ENCODE results near the gene STK32B. TPM values are rescaled to one million over a fixed set of nuclear protein-coding genes. Genes with fewer than 3 reads are reported as not detected.

The STK32B gene
- total and polyA plus RNA-seq, 9 of the 15 experiments (the other 6 are each of a cell fraction or from before 2014, with no cell fraction given), result 0.03 to 0.20 (median 0.07) TPM; not detected in 2

GRCh38 chr4:5144384-5144783 lies 93.1 kb downstream of the STK32B start (continued):
- no peak for TF ChIP-seq TFAP4 (CRISPR knock-in tag; IDR thresholded peaks at IDR 0.05; ENCODE audit: borderline replicate concordance)
- peak; percentile 51 for TF ChIP-seq RAD51 (IDR thresholded peaks at IDR 0.05; ENCODE audit: borderline replicate concordance, low read depth)
- TF ChIP-seq ZFP1 (CRISPR knock-in tag; IDR thresholded peaks at IDR 0.05), result no peak
- TF ChIP-seq TRIM28 (IDR thresholded peaks at IDR 0.05), result peak; percentile 29; the same call in 1 of the 2 replicates
- TF ChIP-seq MEIS2 (IDR thresholded peaks at IDR 0.05; ENCODE audit: partially characterized antibody), result peak; percentile 97
- TF ChIP-seq RCOR1 (IDR thresholded peaks at IDR 0.05; ENCODE audit: borderline replicate concordance in 1 of 2, low read depth in 2 of 2, low read length in 2 of 2), result peak in 1 of 2 experiments; percentile 65; a peak in 1 of 4 replicates
- no peak for TF ChIP-seq NR4A1 (CRISPR knock-in tag; IDR thresholded peaks at IDR 0.05)
- no peak for TF ChIP-seq NR4A1 (tag; IDR thresholded peaks at IDR 0.05)
- no peak for TF ChIP-seq RBM15 (IDR thresholded peaks at IDR 0.05; ENCODE audit: insufficient read depth, low read length)
- TF ChIP-seq MCM5 (IDR thresholded peaks at IDR 0.05; ENCODE audit: low read depth), result no peak
- peak in 1 of 2 experiments; percentile 58; a peak in 1 of 4 replicates for TF ChIP-seq TBL1XR1 (IDR thresholded peaks at IDR 0.05; ENCODE audit: low read length in 2 of 2)
- peak; percentile 98 for TF ChIP-seq ZNF184 (CRISPR knock-in tag; IDR thresholded peaks at IDR 0.05)
- peak; percentile 77 for TF ChIP-seq ARID1B (IDR thresholded peaks at IDR 0.05)
- TF ChIP-seq CREB3 (tag; conservative IDR thresholded peaks at IDR 0.05; ENCODE audit: low read depth), result no peak
- no peak for TF ChIP-seq NBN (IDR thresholded peaks at IDR 0.05; ENCODE audit: low read depth)
- TF ChIP-seq MYC (IDR thresholded peaks at IDR 0.05; ENCODE audit: low read depth, low read length), result peak; percentile 39; the same call in 1 of the 2 replicates
- no peak for TF ChIP-seq MYC (CRISPR knock-in tag; IDR thresholded peaks at IDR 0.05; ENCODE audit: borderline replicate concordance, low read depth)
- peak; percentile 25; the same call in 1 of the 2 replicates for TF ChIP-seq NCOR1 (IDR thresholded peaks at IDR 0.05)
- no peak for TF ChIP-seq HNRNPUL1 (IDR thresholded peaks at IDR 0.05; ENCODE audit: low read length)
- no peak for TF ChIP-seq ZFPM2 (CRISPR knock-in tag; IDR thresholded peaks at IDR 0.05)
- TF ChIP-seq C11orf30 (IDR thresholded peaks at IDR 0.05; ENCODE audit: low read depth), result no peak
- TF ChIP-seq SLC30A9 (CRISPR knock-in tag; IDR thresholded peaks at IDR 0.05), result no peak
- TF ChIP-seq LEF1 (IDR thresholded peaks at IDR 0.05), result no peak
- TF ChIP-seq L3MBTL2 (IDR thresholded peaks at IDR 0.05), result 0 out of 2 replicates have a peak, but pooled peaks have one; percentile 32
- peak; percentile 78 for TF ChIP-seq MEF2D (tag; conservative IDR thresholded peaks at IDR 0.05; ENCODE audit: low read depth)
- TF ChIP-seq FIP1L1 (IDR thresholded peaks at IDR 0.05; ENCODE audit: low read depth, low read length, poor library complexity, severe bottlenecking), result no peak
- TF ChIP-seq TAL1 (IDR thresholded peaks at IDR 0.05), result peak; percentile 55
- no peak for TF ChIP-seq POLR3A (IDR thresholded peaks at IDR 0.05; ENCODE audit: borderline replicate concordance, extremely low read depth, insufficient read depth, insufficient read length)
- TF ChIP-seq TGIF2 (CRISPR knock-in tag; IDR thresholded peaks at IDR 0.05), result no peak
- no peak for TF ChIP-seq WHSC1 (IDR thresholded peaks at IDR 0.05; ENCODE audit: low read length)
- no peak for TF ChIP-seq ATF1 (CRISPR knock-in tag; IDR thresholded peaks at IDR 0.05)
- peak; percentile 32; the same call in 1 of the 2 replicates for TF ChIP-seq ATF1 (tag; IDR thresholded peaks at IDR 0.05)
- no peak for TF ChIP-seq KAT8 (IDR thresholded peaks at IDR 0.05; ENCODE audit: low read depth)
- TF ChIP-seq STAG1 (CRISPR knock-in tag; IDR thresholded peaks at IDR 0.05; ENCODE audit: borderline replicate concordance), result no peak
